MCF 10A (cell line): ENCODE data around the gene VKORC1L1. TPM values are rescaled to one million over a fixed set of nuclear protein-coding genes. Genes with fewer than 3 reads are reported as not detected.
"Not testable (repeated sequence)": the region's sequence is repeated elsewhere in the genome, so short reads cannot be mapped to it uniquely, and the experiment has no call there.

ENCODE experiments used
- BruUV-seq: library from RNA; stranded (reverse); fragments of 400-500 nt; replicated peaks from 2 replicates; lab custom pipeline; 2021; lab: Mats Ljungman, UMichigan
- CTCF ChIA-PET: fragments of 300-600 bp; sonication (Branson Sonifier 250); formaldehyde crosslinking; extraction: SDS; loops from one replicate; lab custom pipeline; 2021; ENCODE audit warnings: antibody characterized with exemption, inconsistent platforms; lab: Yijun Ruan, JAX
- POLR2A ChIA-PET: fragments of 300-600, 350-650 bp; sonication (Branson Sonifier 250); formaldehyde crosslinking; extraction: SDS; loops from one replicate; lab custom pipeline; 2020; ENCODE audit warnings: antibody characterized with exemption, inconsistent platforms; lab: Yijun Ruan, JAX
- DNase-seq: peaks from one replicate; pipeline ENCODE4 v3.0.0-alpha.2; 2018; ENCODE audit not compliant: unreplicated experiment
- H3K27ac Mint-ChIP-seq: one replicate; pipeline ENCODE4 v1.8.0; 2022; ENCODE audit warnings: mild to moderate bottlenecking, low read depth, mixed read lengths; ENCODE audit not compliant: unreplicated experiment
- H3K27me3 Mint-ChIP-seq: one replicate; pipeline ENCODE4 v1.8.0; 2022; ENCODE audit warnings: mixed read lengths; ENCODE audit not compliant: insufficient read depth, unreplicated experiment
- H3K36me3 Mint-ChIP-seq: one replicate; pipeline ENCODE4 v1.8.0; 2022; ENCODE audit warnings: mild to moderate bottlenecking, moderate library complexity, mixed read lengths; ENCODE audit not compliant: insufficient read depth, unreplicated experiment
- H3K4me1 Mint-ChIP-seq: one replicate; pipeline ENCODE4 v1.8.0; 2022; ENCODE audit warnings: mixed read lengths; ENCODE audit not compliant: insufficient read depth, unreplicated experiment
- H3K4me3 Mint-ChIP-seq: one replicate; pipeline ENCODE4 v1.8.0; 2022; ENCODE audit warnings: mild to moderate bottlenecking, moderate library complexity, mixed read lengths; ENCODE audit not compliant: unreplicated experiment
- H3K9me3 Mint-ChIP-seq: one replicate; pipeline ENCODE4 v1.8.0; 2022; ENCODE audit warnings: mixed read lengths; ENCODE audit not compliant: unreplicated experiment
- intact Hi-C: fragments of 100-400 bp; cut with micrococcal nuclease; formaldehyde crosslinking; loops from 2 replicates; pipeline ENCODE4 v1.14.1; 2022
- total RNA-seq: library from RNA; stranded (reverse); gene quantifications from 2 replicates; pipeline ENCODE4 v1.2.3, GENCODE V29; 2022

Gene VKORC1L1
- total RNA-seq, 1 experiment from 2014 or later: 28.7 TPM

GRCh38 chr7:65858660-65859059, 14.2 kb upstream of the VKORC1L1 start:
- BruUV-seq, H3K36me3 Mint-ChIP-seq, POLR2A ChIA-PET, H3K27me3 Mint-ChIP-seq, H3K4me3 Mint-ChIP-seq, H3K4me1 Mint-ChIP-seq, DNase-seq, H3K27ac Mint-ChIP-seq, H3K9me3 Mint-ChIP-seq, intact Hi-C loops: not testable (repeated sequence)
- CTCF ChIA-PET: interaction anchor here (0.6 kb wide), 1 partner anchor 75 kb away, joined by 4 read pairs; no protein-coding TSS in a partner anchor

GRCh38 chr7:65866244-65866643, 6.6 kb upstream of the VKORC1L1 start:
- intact Hi-C loops, DNase-seq, H3K36me3 Mint-ChIP-seq, CTCF ChIA-PET, H3K4me1 Mint-ChIP-seq, POLR2A ChIA-PET, H3K4me3 Mint-ChIP-seq, H3K27me3 Mint-ChIP-seq, BruUV-seq, H3K9me3 Mint-ChIP-seq, H3K27ac Mint-ChIP-seq: not testable (repeated sequence)

GRCh38 chr7:65867681-65868080, 5.2 kb upstream of the VKORC1L1 start:
- H3K4me3 Mint-ChIP-seq, H3K27me3 Mint-ChIP-seq, H3K36me3 Mint-ChIP-seq, DNase-seq, POLR2A ChIA-PET, intact Hi-C loops, H3K9me3 Mint-ChIP-seq, BruUV-seq, H3K27ac Mint-ChIP-seq, H3K4me1 Mint-ChIP-seq: not testable (repeated sequence)
- CTCF ChIA-PET: interaction anchor here (0.8 kb wide), 1 partner anchor 26 kb away, joined by 3 read pairs; no protein-coding TSS in a partner anchor

GRCh38 chr7:65869312-65869711, 3.6 kb upstream of the VKORC1L1 start:
- BruUV-seq, CTCF ChIA-PET, H3K27ac Mint-ChIP-seq, H3K27me3 Mint-ChIP-seq, H3K9me3 Mint-ChIP-seq, H3K36me3 Mint-ChIP-seq, H3K4me3 Mint-ChIP-seq, intact Hi-C loops, H3K4me1 Mint-ChIP-seq: not testable (repeated sequence)
- DNase-seq: peak; percentile 25
- POLR2A ChIA-PET: interaction anchor here (0.6 kb wide), 1 partner anchor 49 kb away, joined by 6 read pairs; no protein-coding TSS in a partner anchor

- intact Hi-C loops: loop anchor here (10.0 kb wide), 1 partner anchor 117 kb away; no protein-coding TSS in a partner anchor
- H3K36me3 Mint-ChIP-seq, H3K4me3 Mint-ChIP-seq, DNase-seq, H3K27me3 Mint-ChIP-seq, H3K4me1 Mint-ChIP-seq, H3K9me3 Mint-ChIP-seq, H3K27ac Mint-ChIP-seq, BruUV-seq, CTCF ChIA-PET: not testable (repeated sequence)
- POLR2A ChIA-PET: interaction anchor here (0.9 kb wide), 1 partner anchor 11 kb away, joined by 3 read pairs; no protein-coding TSS in a partner anchor
Observed at GRCh38 chr7:65871451-65871850, 1.4 kb upstream of the VKORC1L1 start.

GRCh38 chr7:65873582-65874193, 814 bp downstream of the VKORC1L1 start:
- not testable (repeated sequence) for BruUV-seq, H3K27ac Mint-ChIP-seq, H3K36me3 Mint-ChIP-seq, H3K4me1 Mint-ChIP-seq, H3K27me3 Mint-ChIP-seq, H3K9me3 Mint-ChIP-seq
- peak; percentile 17 for DNase-seq
- peak overlapping the region; percentile 77 for H3K4me3 Mint-ChIP-seq
- CTCF ChIA-PET: interaction anchor here (0.6 kb wide), 1 partner anchor 9 kb away, joined by 3 read pairs; no protein-coding TSS in a partner anchor
- POLR2A ChIA-PET: interaction anchor here (1.6 kb wide), 1 partner anchor 78 kb away, joined by 3 read pairs; no protein-coding TSS in a partner anchor
- intact Hi-C loops: loop anchor here (10.0 kb wide), 1 partner anchor 119 kb away; no protein-coding TSS in a partner anchor

- Mint-ChIP-seq H3K4me3 (peak overlapping the region; percentile 35), H3K4me1 (peaks cover 10% of the 10 kb centered on the region)
- CTCF ChIA-PET, POLR2A ChIA-PET, H3K9me3 Mint-ChIP-seq, H3K27me3 Mint-ChIP-seq, H3K27ac Mint-ChIP-seq, H3K36me3 Mint-ChIP-seq: not testable (repeated sequence)
- TSS peak; percentile 22 for BruUV-seq
- DNase-seq: peak; percentile 54
- intact Hi-C loops: loop anchor here (10.0 kb wide), 1 partner anchor 121 kb away; no protein-coding TSS in a partner anchor
Observed at GRCh38 chr7:65875715-65876114, 2.8 kb downstream of the VKORC1L1 start.

GRCh38 chr7:65879292-65880153, 6.6 kb downstream of the VKORC1L1 start:
- POLR2A ChIA-PET, H3K4me1 Mint-ChIP-seq: not testable (repeated sequence)

More at GRCh38 chr7:65879292-65880153, 6.6 kb downstream of the VKORC1L1 start:
- H3K4me3 Mint-ChIP-seq, BruUV-seq, H3K27me3 Mint-ChIP-seq, CTCF ChIA-PET, H3K9me3 Mint-ChIP-seq, H3K36me3 Mint-ChIP-seq, DNase-seq: not testable (repeated sequence)
- H3K27ac Mint-ChIP-seq: peak overlapping the region; percentile 4
- intact Hi-C loops: loop anchor here (10.0 kb wide), 1 partner anchor 125 kb away; no protein-coding TSS in a partner anchor
